Memory B cell (primary cell): ENCODE measurements around the gene ALS2.
"Not testable (repeated sequence)": the region's sequence is repeated elsewhere in the genome, so short reads cannot be mapped to it uniquely, and the experiment has no call there.

Experiments
- ATAC-seq: fragments of 150-1000 bp; cut with Tn5 transposase; 2 replicates; pipeline ENCODE4 v1.10.0; 2021; ENCODE audit warnings: low read depth, mild to moderate bottlenecking, moderate library complexity
- DNase-seq, 2 donors: peaks; one replicate each; pipeline ENCODE4 v3.0.0; 2022; ENCODE audit warnings: low spot score in 2 of 2
- H3K27ac Mint-ChIP-seq: one replicate; pipeline ENCODE4 v1.8.0; 2022; ENCODE audit warnings: mild to moderate bottlenecking, moderate library complexity, mixed read lengths
- H3K27me3 Mint-ChIP-seq: one replicate; pipeline ENCODE4 v1.8.0; 2022; ENCODE audit warnings: mixed read lengths
- H3K36me3 Mint-ChIP-seq: one replicate; pipeline ENCODE4 v1.8.0; 2022; ENCODE audit warnings: mild to moderate bottlenecking, mixed read lengths
- H3K4me1 Mint-ChIP-seq: one replicate; pipeline ENCODE4 v1.8.0; 2022; ENCODE audit warnings: mixed read lengths
- H3K4me3 Mint-ChIP-seq: one replicate; pipeline ENCODE4 v1.8.0; 2022; ENCODE audit warnings: mild to moderate bottlenecking, moderate library complexity, mixed read lengths
- H3K9me3 Mint-ChIP-seq: one replicate; pipeline ENCODE4 v1.8.0; 2022; ENCODE audit warnings: mixed read lengths

ALS2 gene

GRCh38 chr2:201704536-201704935, 76.2 kb downstream of the ALS2 start:
- Mint-ChIP-seq H3K27me3 (no peaks in the 10 kb centered on the region), H3K4me1 (no peaks in the 10 kb centered on the region), H3K27ac (no peak overlapping the region), H3K4me3 (no peak overlapping the region), H3K36me3 (peaks cover 34% of the 10 kb centered on the region), H3K9me3 (no peaks in the 10 kb centered on the region)
- no peak for ATAC-seq
- DNase-seq = no peak

GRCh38 chr2:201701646-201702045, 79.1 kb downstream of the ALS2 start:
- Mint-ChIP-seq H3K9me3 (no peaks in the 10 kb centered on the region), H3K27ac (no peak overlapping the region), H3K4me1 (no peaks in the 10 kb centered on the region), H3K27me3 (no peaks in the 10 kb centered on the region), H3K36me3 (peaks cover 19% of the 10 kb centered on the region), H3K4me3 (no peak overlapping the region)
- DNase-seq (no peak), ATAC-seq (no peak)

DNA sequence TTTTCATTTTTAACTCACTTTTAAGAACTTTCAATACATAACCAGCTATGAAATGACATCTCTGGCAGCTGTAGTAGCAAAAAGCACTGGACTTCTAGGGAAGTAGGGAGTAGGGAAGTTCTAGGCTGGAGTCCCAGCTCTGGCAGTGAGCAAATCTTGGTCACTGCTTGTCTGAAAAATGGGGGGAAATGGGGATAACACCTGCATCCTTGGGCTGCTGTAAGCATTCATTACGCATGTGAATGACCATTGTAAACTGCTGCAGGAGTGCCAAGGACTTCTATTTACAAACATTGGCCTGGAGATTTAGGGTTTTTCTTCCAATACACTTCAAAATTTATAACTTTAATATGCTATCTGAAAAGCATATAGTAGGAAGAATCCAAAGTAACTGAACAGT, 81.3 kb downstream of the ALS2 start:
- Mint-ChIP-seq H3K27ac (no peak overlapping the region), H3K36me3 (peaks cover 16% of the 10 kb centered on the region), H3K9me3 (no peaks in the 10 kb centered on the region), H3K27me3 (no peaks in the 10 kb centered on the region), H3K4me1 (no peaks in the 10 kb centered on the region), H3K4me3 (no peak overlapping the region)
- ATAC-seq (no peak), DNase-seq (no peak)

GRCh38 chr2:201698588-201699226, 82.0 kb downstream of the ALS2 start, which contains the start of gene MPP4:
Gene MPP4, minus strand, starts transcription at chr2:201698644. Its CDS starts 4,690 bp downstream, at chr2:201693954.
- H3K4me1 Mint-ChIP-seq = no peaks in the 10 kb centered on the region
- no peaks in the 10 kb centered on the region for H3K27me3 Mint-ChIP-seq
- no peak for ATAC-seq
- no peak within 1 kb of the TSS for H3K4me3 Mint-ChIP-seq
- peaks cover 14% of the 10 kb centered on the region for H3K36me3 Mint-ChIP-seq
- DNase-seq = no peak
- no peaks in the 10 kb centered on the region for H3K9me3 Mint-ChIP-seq
- no peak within 1 kb of the TSS for H3K27ac Mint-ChIP-seq

DNA sequence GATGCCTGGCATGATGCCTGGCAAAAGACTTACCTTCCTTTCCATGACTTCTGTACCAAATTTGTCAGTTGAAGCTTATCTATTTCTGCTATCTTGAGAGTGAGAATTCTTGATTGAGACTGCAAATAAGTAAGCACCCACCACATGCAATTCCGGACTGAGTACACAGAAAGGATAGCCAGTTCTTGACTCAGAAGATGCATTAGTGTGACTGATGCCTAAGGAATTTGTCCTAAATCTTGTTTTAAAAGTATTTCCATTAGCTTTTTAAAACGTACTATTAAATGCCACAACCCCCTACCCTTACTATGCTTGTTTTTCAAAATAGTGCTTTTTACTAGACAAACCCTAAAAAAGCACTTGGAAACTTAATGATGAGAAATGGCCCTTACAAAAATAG, 82.8 kb downstream of the ALS2 start:
- Mint-ChIP-seq H3K4me1 (no peaks in the 10 kb centered on the region), H3K4me3 (no peak overlapping the region), H3K9me3 (no peaks in the 10 kb centered on the region), H3K27me3 (no peaks in the 10 kb centered on the region), H3K27ac (no peak overlapping the region), H3K36me3 (peaks cover 8% of the 10 kb centered on the region)
- DNase-seq = no peak
- no peak for ATAC-seq

DNA sequence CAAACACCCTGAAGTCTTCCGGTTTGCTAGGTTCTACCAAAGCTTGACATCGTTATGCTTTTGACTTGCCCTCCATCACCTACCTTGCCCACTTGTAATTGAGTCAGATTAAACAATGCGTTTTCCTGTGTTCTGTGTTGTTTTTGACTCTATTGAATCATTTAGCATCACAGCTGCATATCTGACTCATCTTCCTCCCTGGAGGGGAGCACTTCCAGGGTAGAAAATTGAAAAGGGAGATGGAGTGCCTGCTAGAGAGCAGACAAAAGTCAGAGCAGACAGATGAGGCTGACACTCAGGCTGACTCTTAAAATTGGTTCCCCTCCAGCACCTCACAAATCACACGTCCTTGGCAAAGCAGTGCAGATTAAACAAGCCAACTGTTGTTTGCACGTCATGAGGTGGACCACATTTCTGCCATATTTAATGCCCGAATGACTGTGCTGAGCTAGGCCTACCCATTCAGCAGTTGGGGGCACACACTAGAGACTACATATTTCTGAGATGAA, 84.5 kb downstream of the ALS2 start:
- peaks cover 6% of the 10 kb centered on the region for H3K36me3 Mint-ChIP-seq
- no peaks in the 10 kb centered on the region for H3K4me1 Mint-ChIP-seq
- ATAC-seq (no peak), DNase-seq (no peak)
- no peak overlapping the region for H3K27ac Mint-ChIP-seq
- H3K9me3 Mint-ChIP-seq = no peaks in the 10 kb centered on the region
- H3K4me3 Mint-ChIP-seq = no peak overlapping the region
- H3K27me3 Mint-ChIP-seq = no peaks in the 10 kb centered on the region

- Mint-ChIP-seq H3K9me3 (no peaks in the 10 kb centered on the region), H3K4me3 (no peak overlapping the region), H3K27me3 (peaks cover 13% of the 10 kb centered on the region), H3K36me3 (no peaks in the 10 kb centered on the region), H3K27ac (no peak overlapping the region), H3K4me1 (no peaks in the 10 kb centered on the region)
- ATAC-seq = no peak
- no peak for DNase-seq
Measured at GRCh38 chr2:201685156-201685555, 95.6 kb downstream of the ALS2 start.

- Mint-ChIP-seq H3K27ac (no peak overlapping the region), H3K27me3 (peaks cover 9% of the 10 kb centered on the region), H3K4me3 (no peak overlapping the region), H3K4me1 (no peaks in the 10 kb centered on the region), H3K36me3 (no peaks in the 10 kb centered on the region), H3K9me3 (no peaks in the 10 kb centered on the region)
- no peak for ATAC-seq
- no peak for DNase-seq
Measured at GRCh38 chr2:201680743-201681142, 100.0 kb downstream of the ALS2 start.

- Mint-ChIP-seq H3K36me3 (no peaks in the 10 kb centered on the region), H3K4me3 (no peak overlapping the region), H3K9me3 (no peaks in the 10 kb centered on the region), H3K4me1 (no peaks in the 10 kb centered on the region), H3K27me3 (peaks cover 9% of the 10 kb centered on the region), H3K27ac (no peak overlapping the region)
- no peak for ATAC-seq
- DNase-seq = no peak
Measured at GRCh38 chr2:201678401-201678800, 102.3 kb downstream of the ALS2 start.

- peaks cover 4% of the 10 kb centered on the region for H3K27me3 Mint-ChIP-seq
- no peak overlapping the region for H3K4me3 Mint-ChIP-seq
- ATAC-seq (no peak), DNase-seq (no peak)
- no peak overlapping the region for H3K27ac Mint-ChIP-seq
- no peaks in the 10 kb centered on the region for H3K4me1 Mint-ChIP-seq
- no peaks in the 10 kb centered on the region for H3K36me3 Mint-ChIP-seq
- peaks cover 1% of the 10 kb centered on the region for H3K9me3 Mint-ChIP-seq
Measured at GRCh38 chr2:201675454-201675853, 105.3 kb downstream of the ALS2 start.

DNA sequence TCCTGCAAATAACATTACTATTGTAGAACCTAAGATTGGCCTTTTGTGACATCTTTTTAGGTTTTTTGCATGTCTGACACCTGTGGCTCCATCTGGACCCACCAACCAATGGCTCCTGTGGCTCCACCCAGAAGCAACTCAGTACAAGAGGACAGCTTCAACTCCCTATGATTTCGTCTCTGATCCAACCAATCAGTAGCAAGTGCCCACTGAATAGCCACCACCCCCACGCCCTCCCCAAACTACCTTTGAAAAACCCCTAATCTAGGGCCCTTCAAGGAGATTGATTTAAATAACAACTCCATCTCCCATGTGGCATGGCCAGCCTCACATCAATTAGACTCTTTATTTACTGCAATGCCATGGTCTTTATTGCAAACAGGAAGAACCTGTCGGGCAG, 105.9 kb downstream of the ALS2 start:
- no peaks in the 10 kb centered on the region for H3K4me1 Mint-ChIP-seq
- H3K27me3 Mint-ChIP-seq = peaks cover 4% of the 10 kb centered on the region
- no peak overlapping the region for H3K4me3 Mint-ChIP-seq
- H3K9me3 Mint-ChIP-seq = peaks cover 1% of the 10 kb centered on the region
- ATAC-seq (no peak), DNase-seq (no peak)
- no peaks in the 10 kb centered on the region for H3K36me3 Mint-ChIP-seq
- H3K27ac Mint-ChIP-seq = no peak overlapping the region

DNA sequence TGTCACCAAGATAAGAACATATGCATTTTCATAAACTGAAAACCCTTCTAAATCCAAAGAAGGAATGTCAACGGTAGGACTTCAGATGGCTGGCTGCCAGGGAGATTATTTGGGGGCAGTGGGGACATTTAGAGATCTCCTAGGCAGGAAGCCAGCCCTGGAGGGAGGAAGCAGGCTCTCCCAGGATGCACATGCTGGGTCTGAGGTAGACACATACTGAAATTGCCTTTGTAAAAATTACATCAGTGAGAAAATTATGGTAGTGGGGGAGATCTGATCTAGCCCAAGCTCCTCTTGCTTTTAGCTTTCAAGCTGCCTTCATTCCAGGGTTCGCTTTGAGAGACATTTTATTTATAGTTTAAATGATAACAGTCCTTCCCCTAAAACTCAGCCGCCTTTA, 106.4 kb downstream of the ALS2 start:
- Mint-ChIP-seq H3K4me3 (no peak overlapping the region), H3K9me3 (peaks cover 1% of the 10 kb centered on the region), H3K27me3 (peaks cover 4% of the 10 kb centered on the region), H3K27ac (no peak overlapping the region), H3K4me1 (no peaks in the 10 kb centered on the region), H3K36me3 (no peaks in the 10 kb centered on the region)
- no peak for DNase-seq
- ATAC-seq = no peak

DNA sequence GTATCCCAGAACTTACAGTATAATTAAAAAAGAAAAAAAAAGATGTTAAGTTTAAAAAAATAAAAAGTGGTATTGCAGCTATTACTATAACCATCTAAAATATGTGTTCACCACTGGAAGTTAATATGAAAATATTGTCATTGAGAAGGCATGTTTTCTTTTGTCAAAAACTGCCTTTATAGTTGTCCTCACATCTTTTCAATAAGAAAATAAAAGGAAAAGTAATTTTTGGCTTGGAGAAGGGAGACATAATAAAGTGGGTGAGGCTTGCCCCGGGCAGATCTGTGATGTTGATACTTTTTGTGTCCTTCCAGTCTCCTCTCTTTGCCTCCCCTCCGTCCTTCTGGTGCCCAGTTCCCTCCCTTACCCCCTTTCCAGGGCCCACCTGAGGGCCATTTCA, 107.2 kb downstream of the ALS2 start:
- no peaks in the 10 kb centered on the region for H3K4me1 Mint-ChIP-seq

DNA sequence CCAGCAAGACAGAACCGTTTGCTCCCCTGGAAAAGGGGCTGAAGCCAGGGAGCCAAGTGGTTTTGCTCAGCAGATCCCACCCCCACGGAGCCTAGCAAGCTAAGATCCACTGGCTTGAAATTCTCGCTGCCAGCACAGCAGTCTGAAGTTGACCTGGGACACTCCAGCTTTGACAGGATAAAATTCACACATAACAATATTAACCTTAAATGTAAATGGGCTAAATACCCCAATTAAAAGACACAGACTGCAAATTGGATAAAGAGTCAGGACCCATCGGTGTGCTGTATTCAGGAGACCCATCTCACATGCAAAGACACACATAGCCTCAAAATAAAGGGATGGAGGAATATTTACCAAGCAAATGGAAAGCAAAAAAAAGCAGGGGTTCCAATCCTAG, 109.5 kb downstream of the ALS2 start:
- H3K4me1 Mint-ChIP-seq, H3K27ac Mint-ChIP-seq, DNase-seq, H3K9me3 Mint-ChIP-seq, ATAC-seq, H3K36me3 Mint-ChIP-seq, H3K27me3 Mint-ChIP-seq, H3K4me3 Mint-ChIP-seq: not testable (repeated sequence)

More for the DNA sequence above, 107.2 kb downstream of the ALS2 start:
- Mint-ChIP-seq H3K27ac (no peak overlapping the region), H3K36me3 (no peaks in the 10 kb centered on the region), H3K27me3 (peaks cover 4% of the 10 kb centered on the region), H3K4me3 (no peak overlapping the region), H3K9me3 (peaks cover 1% of the 10 kb centered on the region)
- DNase-seq = no peak
- ATAC-seq = no peak

GRCh38 chr2:201669865-201670264, 110.9 kb downstream of the ALS2 start:
- Mint-ChIP-seq H3K27ac (no peak overlapping the region), H3K4me3 (no peak overlapping the region), H3K27me3 (peaks cover 2% of the 10 kb centered on the region), H3K36me3 (no peaks in the 10 kb centered on the region), H3K4me1 (no peaks in the 10 kb centered on the region), H3K9me3 (peaks cover 1% of the 10 kb centered on the region)
- DNase-seq (no peak), ATAC-seq (no peak)
